DMS79 treated with DMSO at 0.1 percent for 48 hours (cell line): Measurements from ENCODE around the gene UBE2E2.
"Not testable (repeated sequence)": the region's sequence is repeated elsewhere in the genome, so short reads cannot be mapped to it uniquely, and the experiment has no call there.

Experiments
- DNase-seq: peaks from one replicate; lab custom pipeline; 2025; lab: John Stamatoyannopoulos, UW

The UBE2E2 gene

DNA sequence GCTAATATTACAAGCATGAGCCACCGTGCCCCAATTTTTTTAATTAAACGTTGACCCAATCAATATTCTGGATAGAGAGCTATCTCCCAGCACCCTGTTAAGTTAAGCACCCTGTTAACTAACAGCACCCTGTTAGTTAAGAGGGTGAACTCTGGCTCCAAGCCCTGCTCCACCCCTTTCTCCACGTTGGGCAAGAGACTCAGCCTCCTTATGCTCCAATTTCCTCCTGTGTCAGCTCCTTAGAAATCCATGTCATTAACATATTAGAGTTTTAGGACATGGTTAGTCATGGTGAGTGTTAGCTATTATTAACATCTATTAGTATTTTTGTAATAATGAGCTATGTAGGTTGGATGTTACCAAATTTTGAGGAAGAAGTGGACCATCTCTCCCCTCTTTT, 385.4 kb downstream of the UBE2E2 start:
- no peak for DNase-seq

- no peak for DNase-seq
Measured at GRCh38 chr3:23589602-23590001, 386.5 kb downstream of the UBE2E2 start.

- no peak for DNase-seq
Measured at GRCh38 chr3:23590424-23591273, 387.5 kb downstream of the UBE2E2 start.

- no peak for DNase-seq
Measured at GRCh38 chr3:23591374-23591773, 388.2 kb downstream of the UBE2E2 start.

DNA sequence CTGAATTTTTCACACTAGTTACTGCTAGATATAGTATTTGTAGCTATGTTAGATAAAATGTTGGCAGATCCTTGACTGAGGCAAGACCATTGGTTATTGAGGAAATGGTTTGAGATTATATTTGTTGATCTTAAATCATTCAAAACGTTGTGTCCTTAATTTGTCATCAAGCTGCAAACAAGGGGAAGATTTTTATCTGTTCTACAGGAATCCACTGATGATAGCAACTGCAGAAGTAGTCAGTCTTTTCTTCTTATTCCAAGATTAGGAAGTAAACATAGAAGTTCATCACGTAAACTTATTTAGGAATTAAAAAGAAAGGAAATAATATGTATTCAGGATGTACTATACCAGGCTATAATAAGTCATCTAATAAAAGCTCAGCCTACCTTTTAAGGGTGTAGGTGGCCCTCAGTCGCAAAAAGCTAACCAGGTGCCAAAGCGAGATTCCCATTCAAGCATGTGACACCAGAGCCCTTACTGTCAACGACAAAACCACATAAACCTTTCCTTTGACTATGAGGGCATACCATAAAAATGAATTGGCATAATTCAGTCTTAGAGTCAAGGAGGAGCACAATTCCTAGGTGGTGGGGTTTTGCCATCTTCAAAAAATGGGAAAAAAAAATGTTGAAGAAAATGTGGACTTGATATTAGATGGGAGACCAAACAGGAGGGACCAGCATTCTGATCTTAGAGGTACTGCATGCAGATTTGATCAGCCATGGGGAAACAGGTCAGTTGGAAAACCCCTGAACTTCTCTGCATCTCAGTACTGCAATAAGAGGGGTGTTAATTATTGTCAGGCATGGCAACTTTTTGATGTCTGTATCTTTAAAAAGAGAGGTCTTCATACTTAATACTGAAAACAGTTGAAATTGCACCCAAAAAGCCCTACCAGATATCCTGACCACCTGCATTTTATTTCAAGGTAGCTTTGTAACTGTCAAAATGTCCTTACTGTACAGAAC, 390.1 kb downstream of the UBE2E2 start:
- no peak for DNase-seq

DNA sequence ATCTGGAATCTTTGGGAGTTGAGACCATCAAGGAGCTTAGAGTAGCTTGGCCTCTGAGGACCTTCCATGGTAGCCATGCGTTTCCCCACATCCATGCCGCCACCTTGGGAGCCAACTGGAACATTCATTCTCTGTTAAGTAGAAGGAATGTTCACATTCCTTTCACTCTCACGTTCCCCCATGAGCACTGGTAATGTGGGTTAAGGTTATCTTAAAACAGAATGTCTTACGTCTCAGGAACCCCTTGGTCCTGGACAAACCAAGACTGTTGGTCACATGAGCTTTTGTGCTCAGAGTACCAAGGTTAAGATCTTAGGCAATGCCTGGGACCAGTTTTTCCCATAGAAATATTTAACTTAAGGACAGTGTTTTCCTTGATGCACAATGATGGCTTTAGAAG, 390.9 kb downstream of the UBE2E2 start:
- DNase-seq, result no peak

DNA sequence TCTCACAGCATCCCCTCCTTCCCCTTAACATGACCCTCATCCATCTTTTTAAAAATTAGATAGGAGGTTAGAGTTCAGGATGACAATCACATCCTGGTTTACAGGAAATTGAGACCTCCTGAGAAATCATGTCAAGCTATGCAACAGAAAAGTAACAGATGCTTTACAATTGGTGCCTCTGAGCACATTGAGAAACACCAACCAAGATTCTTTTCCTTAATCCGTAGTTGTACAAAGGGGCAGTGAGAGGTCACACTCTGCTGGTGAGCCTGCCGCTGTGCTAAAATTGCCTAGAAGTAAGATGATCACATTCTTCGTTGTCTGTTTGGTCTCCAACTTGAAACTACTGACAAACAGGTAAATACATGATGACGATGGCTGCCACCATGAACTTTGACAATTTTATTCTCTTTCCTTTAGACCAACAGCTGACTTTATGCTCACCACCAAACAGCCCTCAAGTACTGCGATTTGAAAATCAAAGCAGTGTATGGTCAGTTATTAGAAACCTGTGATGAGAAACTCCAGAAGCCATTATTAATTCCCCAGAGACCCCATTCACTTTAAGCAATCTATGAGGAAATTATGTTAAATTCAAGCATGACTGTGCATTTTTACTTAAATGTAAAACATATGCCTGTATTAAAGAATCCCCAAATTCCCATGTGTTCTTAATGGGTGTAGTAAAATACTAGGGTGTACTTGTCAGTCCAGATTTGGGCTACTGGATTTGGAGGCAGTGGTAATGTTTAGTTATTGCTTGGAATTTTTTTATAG, 392.0 kb downstream of the UBE2E2 start:
- DNase-seq, result no peak

DNA sequence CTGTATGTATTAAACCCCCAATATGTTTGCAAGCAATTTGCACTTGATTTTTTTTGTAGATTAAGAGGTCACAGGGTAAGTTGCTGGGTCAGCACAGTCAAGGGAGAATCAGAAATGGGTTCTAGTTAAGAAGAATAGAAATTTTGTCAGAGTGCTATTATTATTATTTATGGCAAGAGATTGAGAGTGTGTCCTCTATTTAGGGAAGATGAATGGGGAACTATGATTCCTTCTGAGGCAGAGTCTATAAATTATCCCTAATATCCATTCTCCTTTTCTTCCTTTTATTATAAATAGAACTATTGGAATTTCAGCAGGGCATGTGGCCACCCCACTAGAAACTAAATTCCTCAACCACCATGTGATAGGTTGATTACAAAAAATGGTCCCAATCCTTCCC, 392.7 kb downstream of the UBE2E2 start:
- DNase-seq, result no peak

GRCh38 chr3:23600167-23600871, 397.2 kb downstream of the UBE2E2 start:
- DNase-seq, result no peak

- DNase-seq, result peak; percentile 32
Measured at GRCh38 chr3:23601091-23601822, 398.1 kb downstream of the UBE2E2 start.

- no peak for DNase-seq
Measured at GRCh38 chr3:23602971-23603370, 399.8 kb downstream of the UBE2E2 start.

DNA sequence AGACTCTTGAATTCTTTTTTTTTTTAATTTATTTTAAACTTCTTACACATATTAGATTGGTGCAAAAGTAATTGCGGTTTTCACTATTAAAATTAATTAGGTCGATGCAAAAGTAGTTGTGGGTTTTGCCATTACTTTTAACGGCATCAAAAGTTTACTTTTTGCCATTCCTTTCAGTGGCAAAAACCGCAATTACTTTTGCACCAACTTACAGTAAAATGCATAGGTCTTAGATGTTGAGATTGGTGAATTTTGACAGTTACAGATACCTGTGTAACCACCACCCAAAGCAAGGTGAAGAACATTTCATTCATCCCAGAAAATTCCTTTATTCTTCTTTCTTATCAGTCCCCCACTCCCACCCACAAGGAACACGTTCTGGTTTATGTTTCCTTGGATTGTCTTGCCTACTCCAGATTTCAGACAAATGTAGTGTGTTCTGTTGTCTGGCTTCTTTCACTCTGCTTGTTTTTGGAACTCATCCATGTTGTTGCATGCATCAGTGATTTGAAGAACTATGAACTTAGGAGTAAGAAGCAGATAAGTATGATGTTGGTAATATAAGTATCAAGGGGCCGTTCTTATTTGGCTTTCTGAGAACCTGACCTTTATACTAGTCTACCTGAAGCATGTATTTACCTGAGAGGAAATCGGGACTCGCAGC, 404.2 kb downstream of the UBE2E2 start:
- peak; percentile 58 for DNase-seq

- no peak for DNase-seq
Measured at GRCh38 chr3:23608650-23609049, 405.5 kb downstream of the UBE2E2 start.

DNA sequence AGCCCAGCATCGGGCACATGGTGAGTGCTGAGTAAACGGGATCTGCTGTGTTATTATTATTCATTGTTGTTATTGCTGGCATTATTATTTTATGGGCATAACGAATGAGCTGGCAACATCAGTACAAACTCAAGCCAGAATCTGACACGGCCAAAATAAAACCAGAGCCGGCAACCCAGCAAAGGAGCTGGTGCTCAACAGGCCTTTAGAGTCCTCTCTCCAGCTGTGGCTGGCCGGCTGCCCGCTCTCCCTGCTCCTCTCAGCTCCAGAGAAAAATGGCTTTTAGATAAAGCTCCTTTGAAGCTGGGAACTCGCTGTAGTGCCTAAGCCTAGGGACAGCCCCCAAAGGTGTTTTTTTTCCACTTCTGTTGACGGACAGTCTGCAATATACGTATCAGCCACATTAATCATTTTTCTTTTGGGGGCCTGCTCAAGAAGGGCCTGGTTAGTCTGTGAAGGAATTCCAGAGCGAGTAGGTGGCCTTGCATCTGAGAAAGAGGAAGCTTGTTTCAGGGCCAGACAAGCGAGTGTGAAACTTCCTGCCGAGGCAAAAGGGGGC, 408.7 kb downstream of the UBE2E2 start:
- peak; percentile 38 for DNase-seq

DNA sequence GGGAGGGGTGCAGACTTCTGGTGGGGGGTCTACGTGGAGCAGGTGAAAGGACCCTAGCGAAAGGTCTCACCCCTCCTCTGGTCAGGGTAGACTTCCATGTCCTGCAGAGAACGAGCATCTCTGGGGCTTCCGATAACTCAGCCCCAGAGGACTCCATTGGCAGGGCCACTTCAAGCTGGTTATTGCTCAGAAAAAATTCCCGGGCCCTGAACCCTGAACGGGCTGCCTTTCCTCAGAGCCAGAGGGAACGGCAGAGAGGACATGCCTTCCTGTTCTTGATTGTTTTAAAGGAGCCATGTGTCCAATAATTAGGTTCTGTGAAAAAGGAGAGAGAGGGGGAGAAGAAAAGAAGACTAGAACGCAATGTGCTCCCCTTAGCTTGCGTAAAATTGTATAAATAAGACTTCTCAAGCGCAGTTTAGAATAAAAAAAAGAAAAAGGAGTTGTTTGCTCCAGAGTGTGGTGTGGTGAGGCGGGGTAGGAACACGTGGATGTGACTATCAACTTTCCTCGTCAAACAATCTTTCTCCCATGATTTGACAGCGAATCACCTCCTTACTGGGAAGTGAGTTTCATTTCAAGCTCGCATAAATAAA, 409.3 kb downstream of the UBE2E2 start:
- no peak for DNase-seq

DNA sequence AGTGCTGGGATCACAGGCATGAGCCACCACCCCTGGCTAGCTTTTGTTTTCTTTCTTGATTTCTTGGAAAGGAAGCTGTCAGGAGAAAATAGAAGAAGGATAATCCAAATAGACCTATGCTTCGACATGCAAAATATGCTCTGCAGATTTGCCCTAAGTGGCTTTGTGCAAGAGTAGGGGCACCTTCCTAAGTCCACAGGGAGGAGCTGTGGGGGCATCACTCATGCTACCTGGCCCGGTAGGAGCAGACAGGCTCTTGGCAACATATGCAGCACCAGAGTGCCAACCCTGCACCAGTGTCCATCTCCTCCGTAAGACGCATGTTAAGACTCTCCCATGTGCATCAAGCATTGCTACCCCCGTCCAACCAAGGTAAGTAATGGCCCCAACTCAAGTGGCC, 411.9 kb downstream of the UBE2E2 start:
- no peak for DNase-seq

GRCh38 chr3:23618475-23618874, 415.3 kb downstream of the UBE2E2 start:
- DNase-seq, result not testable (repeated sequence)

- no peak for DNase-seq
Measured at GRCh38 chr3:23619705-23620637, 416.8 kb downstream of the UBE2E2 start.
